Measurements from ENCODE around the gene ELAC1.

Gene ELAC1

DNA sequence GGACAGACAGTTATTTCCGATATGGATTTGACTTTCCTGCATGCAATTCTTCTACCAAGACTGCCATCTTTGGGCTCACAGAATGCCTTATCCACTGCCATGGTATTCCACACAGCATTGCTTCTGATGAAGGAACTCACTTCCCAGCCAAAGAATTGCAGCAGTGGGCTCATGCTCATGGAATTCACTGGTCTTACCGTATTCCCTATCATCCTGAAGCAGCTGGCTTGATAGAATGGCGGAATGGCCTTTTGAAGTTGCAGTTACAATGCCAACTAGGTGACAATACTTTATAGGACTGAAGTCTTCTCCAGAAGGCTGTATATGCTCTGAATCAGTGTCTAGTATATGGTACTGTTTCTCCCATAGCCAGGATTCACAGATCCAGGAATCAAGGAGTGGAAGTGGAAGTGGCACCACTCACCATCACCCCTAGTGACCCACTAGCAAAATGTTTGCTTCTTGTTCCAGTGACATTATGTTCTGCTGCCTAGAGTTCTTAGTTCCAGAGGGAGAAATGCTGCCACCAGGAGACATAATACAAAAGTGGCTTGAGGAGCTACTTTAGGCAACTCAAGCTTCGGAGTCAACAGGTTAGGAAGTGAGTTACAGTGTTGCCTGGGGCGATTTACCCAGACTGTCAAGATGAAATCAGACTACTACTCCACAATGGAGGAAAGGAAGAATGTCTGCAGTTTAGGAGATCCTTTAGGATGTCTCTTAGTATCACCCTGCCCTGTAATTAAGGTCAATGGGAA is 38.4 kb downstream of the ELAC1 start:
- no peaks in the 10 kb centered on the region for H3K4me1 ChIP-seq
- no peaks in the 10 kb centered on the region for H3K27me3 ChIP-seq
- no peaks in the 10 kb centered on the region for H3K9me3 ChIP-seq
- no peaks in the 10 kb centered on the region for H3K36me3 ChIP-seq
- TF ChIP-seq, protein P1, sequence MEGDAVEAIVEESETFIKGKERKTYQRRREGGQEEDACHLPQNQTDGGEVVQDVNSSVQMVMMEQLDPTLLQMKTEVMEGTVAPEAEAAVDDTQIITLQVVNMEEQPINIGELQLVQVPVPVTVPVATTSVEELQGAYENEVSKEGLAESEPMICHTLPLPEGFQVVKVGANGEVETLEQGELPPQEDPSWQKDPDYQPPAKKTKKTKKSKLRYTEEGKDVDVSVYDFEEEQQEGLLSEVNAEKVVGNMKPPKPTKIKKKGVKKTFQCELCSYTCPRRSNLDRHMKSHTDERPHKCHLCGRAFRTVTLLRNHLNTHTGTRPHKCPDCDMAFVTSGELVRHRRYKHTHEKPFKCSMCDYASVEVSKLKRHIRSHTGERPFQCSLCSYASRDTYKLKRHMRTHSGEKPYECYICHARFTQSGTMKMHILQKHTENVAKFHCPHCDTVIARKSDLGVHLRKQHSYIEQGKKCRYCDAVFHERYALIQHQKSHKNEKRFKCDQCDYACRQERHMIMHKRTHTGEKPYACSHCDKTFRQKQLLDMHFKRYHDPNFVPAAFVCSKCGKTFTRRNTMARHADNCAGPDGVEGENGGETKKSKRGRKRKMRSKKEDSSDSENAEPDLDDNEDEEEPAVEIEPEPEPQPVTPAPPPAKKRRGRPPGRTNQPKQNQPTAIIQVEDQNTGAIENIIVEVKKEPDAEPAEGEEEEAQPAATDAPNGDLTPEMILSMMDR (IDR thresholded peaks at IDR 0.05; ENCODE audit: low read depth, low read length), result no peak
- DNase-seq, result no peak
- H3K4me3 ChIP-seq (ENCODE audit: low read depth, low read length), result no peak overlapping the region

DNA sequence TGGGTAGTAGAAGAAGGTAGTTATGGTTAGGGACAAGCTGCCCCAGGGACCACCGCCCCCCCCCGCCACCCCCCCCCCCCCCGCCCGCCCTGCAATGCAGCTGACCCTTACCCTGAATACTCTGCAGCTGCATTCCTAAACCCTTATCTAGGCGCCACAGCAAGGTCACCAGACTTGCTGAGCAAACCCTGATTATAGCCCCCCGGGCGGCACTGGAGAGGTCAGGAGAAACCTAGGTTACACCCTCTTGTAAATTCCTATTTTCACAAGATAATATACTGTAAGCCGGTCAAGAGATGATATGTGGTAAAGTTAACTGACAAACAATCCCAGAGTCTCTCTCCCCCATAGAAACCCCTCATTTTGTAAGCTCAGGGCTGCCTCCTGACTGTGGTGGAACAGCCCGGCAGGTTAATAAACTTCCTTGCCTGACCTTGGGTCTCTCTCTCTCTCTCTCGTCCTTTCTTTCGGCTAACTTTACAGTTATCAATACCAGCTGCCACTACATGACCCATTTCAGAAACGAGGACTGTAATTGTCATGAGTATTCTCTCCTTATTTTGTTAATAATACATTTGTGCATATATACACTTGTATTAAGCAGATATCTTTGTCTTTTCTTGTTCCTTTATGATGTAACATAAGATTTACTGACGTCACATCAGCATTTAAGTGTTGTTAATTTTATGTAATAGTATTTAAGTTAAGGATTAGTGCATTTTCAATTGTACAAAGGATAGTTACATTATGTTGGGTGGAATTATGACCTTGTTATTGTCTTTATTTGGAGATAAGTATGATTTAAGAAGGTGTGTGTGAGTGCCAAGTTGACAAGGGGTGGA is 39.3 kb downstream of the ELAC1 start:
- TF ChIP-seq, protein P1 (IDR thresholded peaks at IDR 0.05; ENCODE audit: low read depth, low read length), result no peak
- Histone ChIP-seq H3K36me3 (no peaks in the 10 kb centered on the region), H3K4me3 (ENCODE audit: low read depth, low read length) (no peak overlapping the region), H3K4me1 (no peaks in the 10 kb centered on the region), H3K27me3 (no peaks in the 10 kb centered on the region), H3K9me3 (no peaks in the 10 kb centered on the region)
- no peak for DNase-seq

DNA sequence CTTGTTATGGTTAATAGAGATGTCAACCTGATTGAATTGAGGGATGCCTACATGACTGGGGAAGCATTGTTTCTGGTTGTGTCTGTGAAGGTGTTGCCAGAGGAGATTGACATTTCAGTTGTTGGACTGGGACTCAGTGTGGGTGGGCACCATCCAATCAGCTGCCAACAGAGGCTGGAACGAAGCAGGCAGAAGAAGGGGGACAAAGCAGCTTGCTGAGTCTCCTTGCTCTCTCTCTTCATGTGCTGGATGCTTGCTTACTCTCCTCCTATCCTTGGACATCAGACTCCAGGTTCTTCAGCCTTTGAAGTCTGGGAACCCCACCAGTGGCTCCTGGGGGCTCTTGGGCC is 39.9 kb downstream of the ELAC1 start:
- no peaks in the 10 kb centered on the region for H3K4me1 ChIP-seq
- no peak for DNase-seq
- TF ChIP-seq, protein P1 (IDR thresholded peaks at IDR 0.05; ENCODE audit: low read depth, low read length), result no peak
- no peaks in the 10 kb centered on the region for H3K9me3 ChIP-seq
- H3K36me3 ChIP-seq, result no peaks in the 10 kb centered on the region
- no peaks in the 10 kb centered on the region for H3K27me3 ChIP-seq
- no peak overlapping the region for H3K4me3 ChIP-seq (ENCODE audit: low read depth, low read length)

DNA sequence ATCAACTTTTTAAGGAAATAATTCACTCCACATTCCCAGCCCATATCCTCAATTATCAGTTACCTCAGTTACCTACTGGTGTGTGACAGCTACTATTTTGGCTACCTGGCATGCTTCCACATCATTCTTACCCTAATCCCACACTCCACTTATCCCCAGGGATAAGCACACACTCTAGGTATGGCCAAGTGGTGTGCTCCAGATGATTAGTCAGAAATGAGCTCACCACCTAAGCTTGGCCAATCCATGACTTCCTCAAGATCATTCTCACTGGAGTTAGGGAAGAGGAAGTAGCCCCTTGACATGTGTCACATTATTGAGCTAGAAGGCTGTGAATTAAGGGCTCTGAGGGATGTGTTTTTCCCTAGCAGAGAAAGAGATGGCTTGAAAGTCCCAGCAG is 41.2 kb downstream of the ELAC1 start:
- no peak overlapping the region for H3K4me3 ChIP-seq (ENCODE audit: low read depth, low read length)
- TF ChIP-seq, protein P1 (IDR thresholded peaks at IDR 0.05; ENCODE audit: low read depth, low read length), result no peak

DNA sequence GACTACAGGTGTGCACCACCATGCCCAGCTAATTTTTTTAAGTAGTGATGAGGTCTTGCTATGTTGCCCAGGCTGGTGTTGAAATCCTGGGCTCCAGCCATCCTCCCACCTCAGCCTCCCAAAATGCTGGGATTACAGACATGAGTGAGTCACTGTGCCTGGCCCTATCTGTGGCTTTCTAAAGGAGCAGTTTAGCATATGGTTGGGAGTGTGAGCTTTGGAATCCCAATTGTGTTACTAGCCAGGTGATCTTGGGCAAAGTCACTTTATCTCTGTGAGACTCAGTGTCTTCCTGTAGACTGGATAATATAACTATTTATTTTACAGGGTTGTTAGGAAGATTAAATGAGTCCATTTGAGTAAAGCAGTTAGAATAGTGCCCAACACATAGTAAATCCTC is 42.4 kb downstream of the ELAC1 start:
- H3K4me1 ChIP-seq, result no peaks in the 10 kb centered on the region
- TF ChIP-seq, protein P1 (IDR thresholded peaks at IDR 0.05; ENCODE audit: low read depth, low read length), result no peak
- no peaks in the 10 kb centered on the region for H3K36me3 ChIP-seq
- no peaks in the 10 kb centered on the region for H3K27me3 ChIP-seq
- no peak for DNase-seq
- no peaks in the 10 kb centered on the region for H3K9me3 ChIP-seq
- no peak overlapping the region for H3K4me3 ChIP-seq (ENCODE audit: low read depth, low read length)

More for the DNA sequence above, 41.2 kb downstream of the ELAC1 start:
- H3K36me3 ChIP-seq, result no peaks in the 10 kb centered on the region
- no peaks in the 10 kb centered on the region for H3K27me3 ChIP-seq
- H3K4me1 ChIP-seq, result no peaks in the 10 kb centered on the region
- DNase-seq, result no peak
- no peaks in the 10 kb centered on the region for H3K9me3 ChIP-seq

DNA sequence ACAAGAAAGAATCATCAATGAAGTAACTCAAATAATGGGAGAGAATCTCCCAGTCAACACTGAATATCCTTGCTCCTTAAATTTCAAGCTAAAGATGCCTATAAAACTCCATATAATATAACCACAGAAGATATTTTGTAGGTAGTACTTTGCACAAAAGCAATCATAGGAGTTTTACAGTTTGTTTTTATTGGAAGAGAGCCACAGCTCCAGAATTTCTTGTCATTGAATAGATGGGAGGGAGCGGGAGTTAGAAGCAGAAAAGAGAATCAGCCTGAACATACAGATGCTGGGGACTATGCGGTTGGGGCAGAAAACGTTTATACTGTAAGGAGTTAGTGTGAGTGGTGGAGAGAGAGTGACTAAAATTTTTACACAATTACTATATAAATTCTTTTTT is 43.9 kb downstream of the ELAC1 start:
- TF ChIP-seq, protein P1 (IDR thresholded peaks at IDR 0.05; ENCODE audit: low read depth, low read length), result no peak
- DNase-seq, result no peak

More for the DNA sequence above, 43.9 kb downstream of the ELAC1 start:
- Histone ChIP-seq H3K4me1 (no peaks in the 10 kb centered on the region), H3K9me3 (no peaks in the 10 kb centered on the region), H3K27me3 (no peaks in the 10 kb centered on the region), H3K36me3 (no peaks in the 10 kb centered on the region), H3K4me3 (ENCODE audit: low read depth, low read length) (no peak overlapping the region)
